HG03469 (cell line): ENCODE measurements around the gene SPATA31C1.
"Not testable (repeated sequence)": the region's sequence is repeated elsewhere in the genome, so short reads cannot be mapped to it uniquely, and the experiment has no call there.

Experiments
- ATAC-seq: cut with Tn5 transposase; IDR thresholded peaks from one replicate; pipeline ENCODE4 v1.9.1; 2021; ENCODE audit warnings: mild to moderate bottlenecking, moderate library complexity, moderate number of reproducible peaks; ENCODE audit not compliant: unreplicated experiment

Gene SPATA31C1

DNA sequence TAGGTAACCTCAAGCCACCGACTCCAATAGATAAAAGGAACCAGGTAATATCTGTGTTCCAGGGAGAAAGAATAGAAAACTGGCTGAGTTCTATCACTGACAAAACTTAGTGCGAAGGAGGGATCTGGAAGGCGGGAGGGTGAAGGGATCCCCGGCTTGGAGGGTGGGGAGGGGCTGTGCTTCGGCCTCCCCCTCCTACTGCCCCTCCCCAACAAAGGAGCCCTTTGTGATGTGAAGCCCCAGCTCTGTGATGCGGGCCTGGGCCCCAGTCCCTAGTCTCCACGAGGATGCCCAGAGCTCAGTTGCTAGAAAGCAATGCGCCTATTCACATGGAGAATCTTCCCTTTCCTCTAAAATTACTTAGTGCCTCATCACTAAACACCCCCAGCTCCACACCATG, at the start of gene SPATA31C1:
Gene SPATA31C1 (plus strand): TSS at position 301 of the 400 bp plus-strand sequence.
- not testable (repeated sequence) for ATAC-seq

DNA sequence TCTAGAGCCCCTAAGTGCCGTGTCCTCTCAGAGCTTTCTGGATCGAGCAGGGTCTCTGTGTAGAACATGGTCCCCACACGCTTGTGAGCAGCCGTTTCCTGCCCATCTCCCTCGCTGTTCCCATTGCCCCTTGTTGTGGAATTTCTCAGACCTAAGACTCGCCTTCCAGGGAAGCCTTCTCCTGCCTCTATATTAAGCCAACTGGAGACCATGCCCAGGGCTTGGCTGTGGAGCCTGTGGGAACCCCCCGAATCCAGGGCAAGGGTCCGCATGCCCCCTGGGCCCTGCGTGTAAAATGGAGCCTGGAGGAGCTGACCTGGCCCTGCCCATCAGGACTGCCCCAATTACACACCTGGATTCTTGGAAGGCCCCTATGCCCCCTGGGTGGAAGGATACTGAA, 49.6 kb upstream of the SPATA31C1 start:
- no peak for ATAC-seq

DNA sequence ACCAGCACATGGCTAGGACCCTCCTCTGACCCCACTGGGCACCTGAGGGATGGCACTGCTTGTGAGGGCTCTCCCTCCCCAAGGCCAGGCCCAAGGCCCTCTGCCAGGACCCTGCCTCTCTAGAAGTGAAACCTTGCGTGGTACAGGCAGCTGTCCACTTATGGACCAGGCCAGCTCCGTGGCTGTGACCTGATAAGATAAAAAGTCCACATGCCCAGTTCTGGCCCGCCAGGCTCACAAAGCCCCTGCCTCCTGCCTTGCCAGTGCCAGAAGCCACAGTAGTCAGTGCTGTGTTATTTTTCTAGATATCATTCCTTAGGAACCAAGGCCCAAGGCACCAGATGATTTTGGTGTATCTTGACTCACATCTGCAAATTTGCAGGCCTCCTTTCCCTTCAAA, 49.1 kb upstream of the SPATA31C1 start:
- ATAC-seq: no peak

DNA sequence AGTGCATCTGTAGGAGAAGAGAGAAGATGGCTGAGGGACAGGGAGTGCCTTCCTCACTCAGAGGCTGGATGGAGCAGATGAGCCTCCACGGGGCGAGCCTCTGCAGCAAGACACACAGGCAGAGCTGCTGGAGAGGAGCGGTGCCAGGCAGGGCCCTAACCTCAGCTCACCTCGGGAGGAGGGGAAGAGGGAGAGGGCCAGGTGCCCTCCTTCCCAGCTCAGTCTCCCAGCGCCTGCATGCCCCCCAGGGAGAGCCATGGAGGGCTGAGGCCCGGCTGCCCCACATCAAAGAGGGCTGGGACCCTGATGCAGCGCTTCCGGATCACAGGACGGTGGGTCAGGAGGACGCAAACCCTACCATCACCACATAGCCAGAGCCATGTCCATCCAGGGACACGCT, 48.7 kb upstream of the SPATA31C1 start:
- no peak for ATAC-seq

DNA sequence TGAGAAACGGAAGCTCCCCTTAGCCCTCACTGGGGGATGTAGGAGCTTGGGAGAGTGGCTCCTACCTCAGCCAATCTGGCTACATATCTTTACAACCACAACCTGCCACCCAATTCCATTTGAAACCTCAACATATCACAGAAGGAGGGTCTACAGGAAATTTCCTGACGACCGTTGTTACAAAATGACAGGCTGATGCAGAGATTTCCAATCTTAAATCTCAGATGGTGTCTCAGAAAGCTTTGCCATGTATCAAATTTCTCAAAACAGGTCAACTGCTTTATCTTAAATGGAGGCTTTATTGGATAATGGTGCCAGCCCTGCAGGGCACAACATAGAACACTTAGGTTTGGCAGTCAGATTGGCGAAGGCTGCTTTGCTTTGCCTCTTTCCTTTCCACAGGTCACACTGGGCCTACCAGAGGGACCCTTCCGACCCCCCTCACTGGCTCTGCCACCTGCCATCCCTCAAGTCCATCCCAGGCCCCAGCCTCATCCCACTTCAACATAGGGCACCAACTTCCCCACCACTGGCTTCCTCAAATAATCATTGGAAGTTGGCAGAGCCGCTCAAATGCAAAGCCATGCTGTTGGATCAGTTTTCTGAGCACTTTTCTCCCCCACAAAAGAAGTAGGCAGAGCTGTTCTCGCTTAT, 46.2 kb upstream of the SPATA31C1 start:
- no peak for ATAC-seq

DNA sequence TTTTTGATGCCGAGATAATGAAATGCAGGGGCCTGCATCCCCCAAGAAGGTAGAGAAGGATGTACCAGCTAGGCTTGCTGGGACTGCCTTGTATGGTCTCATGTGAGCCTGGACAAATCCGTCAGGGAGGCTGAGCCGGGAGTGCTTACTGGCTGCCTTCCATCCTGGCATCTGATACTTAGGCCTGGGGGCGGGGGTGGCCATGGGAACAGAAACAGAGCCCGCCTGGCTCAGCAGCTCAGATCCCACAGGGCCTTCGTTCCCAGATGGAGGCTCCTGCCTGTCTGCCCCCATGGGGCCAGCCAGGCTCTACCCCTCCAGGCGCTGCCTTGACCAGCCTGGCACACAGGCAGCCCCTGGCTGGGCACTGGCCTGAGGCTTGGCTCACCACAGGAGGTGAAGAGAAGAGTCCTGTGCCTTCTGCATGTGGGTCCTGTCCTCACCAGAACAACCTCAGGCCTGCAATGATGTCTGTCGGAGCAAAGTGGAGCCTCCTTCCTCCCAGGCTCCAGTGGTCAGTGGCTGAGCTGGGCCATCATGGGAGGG, 45.6 kb upstream of the SPATA31C1 start:
- ATAC-seq: no peak

DNA sequence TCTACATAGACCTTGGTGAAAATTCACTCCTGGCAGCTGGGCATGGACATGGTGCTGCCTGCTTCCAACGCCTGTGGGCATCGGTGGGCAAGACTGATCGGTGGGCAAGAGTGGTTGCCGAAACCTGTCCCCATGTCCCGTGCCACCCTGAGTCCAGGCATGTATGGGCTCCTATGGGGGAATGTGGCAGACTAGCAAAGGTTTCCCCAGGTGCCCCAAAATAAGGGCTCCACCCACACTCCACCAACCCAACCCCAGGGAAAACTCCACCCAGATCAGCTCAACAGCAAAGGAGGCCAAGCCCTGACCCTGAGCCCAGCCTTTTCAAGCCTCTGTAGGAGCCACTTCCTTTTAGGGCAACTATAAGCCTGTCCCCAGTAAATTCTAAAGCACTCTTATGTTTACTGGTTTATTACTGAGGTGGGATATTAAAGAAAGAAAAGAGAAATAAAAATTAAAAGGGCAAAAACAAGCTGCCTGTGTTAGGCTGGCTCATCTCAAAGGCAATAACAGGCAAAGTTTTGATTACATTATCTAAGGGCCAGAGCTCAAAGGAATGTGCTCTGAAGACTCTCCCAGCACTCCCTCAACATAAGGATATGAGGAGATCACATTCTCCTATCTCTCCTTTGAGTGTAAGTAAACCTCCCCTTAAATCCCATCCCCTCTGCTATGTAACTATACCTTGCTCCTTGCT, 44.0 kb upstream of the SPATA31C1 start:
- ATAC-seq: no peak

DNA sequence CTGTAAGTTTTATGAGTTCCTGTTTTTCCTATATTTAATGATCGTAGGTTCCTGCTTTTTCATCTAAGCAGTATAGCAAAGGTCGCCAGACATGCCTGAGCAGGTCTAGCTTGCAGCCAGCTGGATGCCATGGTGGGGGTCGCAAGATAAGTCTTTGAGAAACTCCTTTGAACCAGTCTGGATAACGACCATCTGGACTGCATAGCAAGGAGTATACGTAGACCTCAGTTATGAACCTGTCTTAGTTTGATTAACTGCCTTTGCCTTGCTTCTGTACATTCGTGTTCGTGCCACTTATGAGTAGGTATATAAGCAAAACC, 43.5 kb upstream of the SPATA31C1 start:
- ATAC-seq: no peak

DNA sequence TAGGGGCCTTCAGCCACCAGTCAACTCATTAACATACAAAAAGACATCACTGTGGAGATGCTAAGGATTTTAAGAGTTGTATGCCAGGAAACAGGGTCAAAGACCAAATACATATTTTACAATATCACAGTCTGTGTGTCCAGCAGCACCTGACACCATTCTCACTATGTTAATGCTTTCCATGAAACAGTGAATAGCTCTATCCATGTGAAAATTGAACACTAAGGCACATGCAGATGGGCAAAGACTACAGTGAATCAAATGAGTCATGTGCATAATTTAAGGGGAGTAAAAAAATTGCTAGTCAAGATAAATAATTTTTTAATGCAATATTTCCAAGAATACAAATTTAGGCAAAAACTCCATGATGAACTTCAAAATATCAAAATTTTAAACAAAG, 42.7 kb upstream of the SPATA31C1 start:
- ATAC-seq: no peak

DNA sequence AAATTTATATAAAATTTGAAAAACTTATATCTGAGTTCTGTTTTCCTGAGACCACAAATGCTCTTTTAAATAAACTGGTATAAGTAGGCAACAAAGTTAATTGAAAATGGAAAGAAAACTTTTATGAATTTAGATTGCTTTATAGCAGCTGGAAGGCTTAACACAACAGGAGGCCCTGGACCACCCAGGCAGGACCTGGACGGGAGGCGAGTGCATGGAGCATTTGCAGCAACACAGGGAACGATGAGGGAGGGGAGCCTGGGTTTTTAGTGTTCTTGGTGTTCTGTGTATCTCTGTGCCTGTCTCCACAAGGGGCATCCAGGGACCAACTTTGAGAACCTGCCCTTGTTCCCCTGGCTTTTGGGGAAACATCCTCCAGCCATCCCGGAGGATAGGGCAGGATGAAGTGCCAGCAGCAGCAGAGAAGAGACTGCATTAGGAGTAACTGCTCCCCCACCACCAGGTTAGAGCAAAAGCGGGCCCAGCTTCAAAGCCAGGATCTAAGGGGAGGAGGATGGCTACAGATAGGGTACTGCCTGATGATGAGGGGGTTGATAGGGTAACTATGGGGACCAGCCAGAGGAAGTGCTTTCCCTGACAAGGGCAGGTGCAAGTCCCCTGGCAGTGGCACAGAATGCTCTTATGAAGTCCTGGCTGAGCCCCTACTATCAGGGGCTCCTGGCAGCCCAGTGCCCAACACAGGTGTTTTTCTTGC, 41.8 kb upstream of the SPATA31C1 start:
- no peak for ATAC-seq

DNA sequence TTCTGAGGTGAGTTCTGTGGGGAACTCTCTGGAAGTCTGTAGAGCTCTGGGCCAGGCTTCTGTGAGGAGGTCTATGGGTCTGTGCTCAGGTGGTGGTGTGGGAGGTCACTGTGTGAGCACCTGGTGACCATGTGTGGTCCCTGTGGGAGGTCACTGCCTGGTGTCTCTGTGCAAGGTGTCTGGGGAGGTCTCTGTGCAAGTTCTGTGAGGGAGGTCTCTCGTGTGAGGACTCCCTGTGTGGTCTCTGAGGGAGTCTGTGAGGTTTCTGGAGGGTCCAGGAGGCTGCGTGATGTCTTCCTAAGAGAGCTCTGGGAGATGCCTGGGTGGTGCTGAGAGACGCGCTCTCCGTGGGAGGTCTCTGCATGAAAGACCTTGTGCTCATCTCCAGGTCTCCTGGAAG, 41.1 kb upstream of the SPATA31C1 start:
- ATAC-seq: no peak

DNA sequence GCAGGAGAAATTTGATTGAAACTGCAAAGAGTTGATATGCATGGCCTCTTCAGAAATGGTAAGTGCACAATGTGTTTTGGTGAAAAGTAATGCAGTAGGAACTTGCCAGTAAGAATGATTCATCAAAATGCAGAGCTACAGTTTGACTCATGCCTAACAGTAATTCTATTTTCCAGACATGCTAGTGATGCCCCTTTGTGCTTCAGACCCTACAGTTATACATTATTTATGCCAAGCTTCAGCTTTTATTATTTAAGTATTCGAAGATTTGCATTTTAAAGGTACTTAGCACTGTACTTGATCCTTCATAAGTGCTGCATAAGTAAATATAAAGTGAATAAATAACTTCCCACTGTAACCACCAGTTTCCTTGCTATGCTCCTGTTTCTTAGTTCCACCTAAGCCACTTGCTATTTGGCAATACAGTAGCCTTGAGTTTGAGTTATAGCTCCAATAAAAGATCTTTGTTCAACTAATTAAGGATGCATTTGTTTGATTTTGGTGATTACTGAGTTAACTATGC, 38.7 kb upstream of the SPATA31C1 start:
- no peak for ATAC-seq

DNA sequence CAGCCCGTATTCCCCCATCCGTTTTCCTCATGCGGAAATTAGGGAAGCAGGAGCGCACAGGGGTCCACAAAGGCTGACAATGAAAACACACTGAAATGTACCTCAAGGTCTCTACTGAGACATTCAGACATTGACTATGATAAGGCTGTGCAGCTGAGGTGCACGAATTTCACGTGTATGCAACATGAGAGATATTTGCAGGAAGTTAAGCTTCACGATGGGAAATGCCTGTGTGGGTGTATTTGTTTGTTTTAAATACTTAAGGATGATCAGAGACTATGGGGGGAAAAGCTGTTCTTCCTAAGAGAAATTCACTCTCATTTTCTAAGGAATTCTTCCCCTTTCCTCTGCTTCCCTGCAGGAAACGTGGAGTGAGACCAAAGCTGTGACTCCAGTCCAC, 37.6 kb upstream of the SPATA31C1 start:
- ATAC-seq: no peak

DNA sequence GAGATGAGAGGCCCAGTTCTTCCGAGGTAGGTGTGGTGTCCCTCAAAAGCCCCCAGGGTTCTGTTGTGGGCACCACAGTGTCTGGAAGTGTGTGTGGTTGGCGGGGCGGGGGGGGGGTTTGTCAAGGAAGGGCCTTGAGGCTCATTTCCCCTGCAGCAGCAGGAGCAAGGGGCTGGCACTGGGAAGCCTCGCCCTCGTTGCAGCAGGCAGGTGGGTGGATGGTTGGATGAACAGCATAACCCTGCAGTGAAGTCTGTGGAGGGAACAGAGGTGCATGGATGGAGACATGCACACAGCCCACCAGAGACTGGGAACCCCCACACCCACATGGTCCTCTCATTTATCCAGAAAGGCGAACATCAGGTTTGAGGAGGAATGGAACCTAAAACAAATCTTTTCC, 37.1 kb upstream of the SPATA31C1 start:
- ATAC-seq: no peak

DNA sequence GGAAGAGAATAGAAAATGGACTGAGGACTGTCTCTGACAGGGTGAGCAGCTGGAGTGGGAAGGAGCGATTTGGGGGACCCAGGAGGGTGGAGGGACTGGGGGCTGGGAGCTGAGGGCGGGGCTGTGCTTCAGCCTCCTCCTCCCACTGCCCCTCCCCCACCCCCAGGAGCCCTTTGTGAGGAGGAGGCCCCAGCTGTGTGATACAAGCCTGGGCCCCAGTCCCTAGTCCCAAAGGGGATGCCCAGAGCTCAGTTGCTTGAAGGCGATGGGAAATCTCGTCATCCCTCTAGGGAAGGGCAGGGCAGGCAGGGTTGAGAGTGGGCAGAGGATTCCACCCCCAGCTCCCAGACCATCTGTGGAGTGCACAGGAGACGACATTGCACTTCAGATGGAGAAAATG, 35.1 kb upstream of the SPATA31C1 start, which contains the start of gene SPATA31E1:
Gene SPATA31E1 (plus strand): TSS at position 251 of the 400 bp plus-strand sequence. CDS start 15 bp downstream, at position 266.
- ATAC-seq: no peak

DNA sequence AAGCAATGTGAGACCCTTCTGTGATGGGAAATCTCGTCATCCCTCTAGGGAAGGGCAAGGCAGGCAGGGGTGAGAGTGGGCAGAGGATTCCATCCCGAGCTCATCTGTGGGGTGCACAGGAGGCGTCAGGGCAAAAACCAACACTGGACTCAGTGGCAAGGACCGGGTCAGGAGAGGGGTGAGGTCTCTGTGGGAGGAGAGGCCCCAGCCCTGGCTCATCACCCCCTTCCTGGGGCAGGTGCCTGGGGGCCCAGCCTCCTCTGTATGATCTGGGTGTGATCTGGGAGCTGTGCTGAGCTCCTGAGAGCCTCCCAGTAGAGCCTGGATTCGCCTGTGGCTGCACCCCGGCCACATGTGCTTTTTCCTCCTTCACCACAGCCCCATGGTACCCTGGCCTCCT, 34.5 kb upstream of the SPATA31C1 start:
- no peak for ATAC-seq

DNA sequence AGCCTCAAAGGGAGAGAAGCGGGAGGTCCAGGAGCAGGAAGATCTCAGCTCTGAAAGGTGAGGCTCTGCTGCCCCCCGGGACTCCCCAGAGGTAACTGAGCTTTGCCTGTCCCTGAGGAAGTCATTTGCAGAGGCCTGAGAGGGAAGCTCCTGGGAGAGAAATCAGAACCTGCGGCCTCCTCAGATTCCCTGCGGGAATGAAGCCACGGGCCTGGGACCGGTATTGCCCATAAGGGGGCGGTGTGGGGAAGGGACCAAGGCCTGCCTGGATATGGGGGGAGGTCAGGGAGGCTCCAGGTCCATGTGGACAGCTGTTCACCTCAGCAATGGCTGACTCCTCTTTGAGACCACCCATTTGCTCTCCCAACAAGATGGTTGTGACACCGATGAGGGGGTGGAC, 33.8 kb upstream of the SPATA31C1 start:
- ATAC-seq: no peak

DNA sequence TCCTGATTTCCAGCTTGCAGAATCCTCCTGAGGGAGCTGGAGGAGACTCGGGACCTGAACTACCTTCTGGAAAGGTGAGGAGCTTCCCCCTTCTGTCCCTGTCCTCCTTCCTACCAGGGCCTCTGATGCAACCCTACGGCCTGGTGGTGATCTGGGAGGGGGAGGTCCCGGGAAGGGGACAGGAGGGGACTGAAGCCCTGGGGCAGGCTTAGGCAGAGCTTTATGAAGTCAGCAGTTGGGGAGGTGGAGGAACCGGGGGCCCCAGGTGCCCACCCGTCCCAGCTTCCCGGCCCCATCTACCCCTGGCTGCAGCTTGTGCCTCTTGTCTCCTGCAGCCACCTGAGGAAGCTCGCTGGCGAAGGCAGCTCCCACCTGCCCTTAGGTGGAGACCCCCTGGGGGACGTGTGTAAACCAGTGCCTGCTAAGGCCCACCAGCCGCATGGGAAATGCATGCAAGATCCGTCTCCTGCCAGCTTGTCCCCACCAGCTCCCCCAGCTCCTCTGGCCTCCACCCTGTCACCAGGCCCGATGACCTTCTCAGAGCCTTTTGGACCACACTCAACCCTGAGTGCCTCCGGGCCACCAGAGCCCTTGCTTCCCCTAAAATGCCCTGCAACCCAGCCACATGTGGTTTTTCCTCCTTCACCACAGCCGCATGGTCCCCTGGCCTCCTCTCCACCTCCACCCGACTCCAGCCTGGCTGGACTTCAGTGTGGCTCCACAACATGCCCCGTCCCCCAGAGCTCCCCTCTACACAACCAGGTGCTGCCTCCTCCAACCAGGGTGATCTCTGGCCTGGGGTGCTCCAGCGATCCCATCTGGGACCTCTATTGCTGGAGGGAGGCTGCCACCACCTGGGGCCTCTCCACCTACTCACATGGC, 32.9 kb upstream of the SPATA31C1 start:
- ATAC-seq: no peak

DNA sequence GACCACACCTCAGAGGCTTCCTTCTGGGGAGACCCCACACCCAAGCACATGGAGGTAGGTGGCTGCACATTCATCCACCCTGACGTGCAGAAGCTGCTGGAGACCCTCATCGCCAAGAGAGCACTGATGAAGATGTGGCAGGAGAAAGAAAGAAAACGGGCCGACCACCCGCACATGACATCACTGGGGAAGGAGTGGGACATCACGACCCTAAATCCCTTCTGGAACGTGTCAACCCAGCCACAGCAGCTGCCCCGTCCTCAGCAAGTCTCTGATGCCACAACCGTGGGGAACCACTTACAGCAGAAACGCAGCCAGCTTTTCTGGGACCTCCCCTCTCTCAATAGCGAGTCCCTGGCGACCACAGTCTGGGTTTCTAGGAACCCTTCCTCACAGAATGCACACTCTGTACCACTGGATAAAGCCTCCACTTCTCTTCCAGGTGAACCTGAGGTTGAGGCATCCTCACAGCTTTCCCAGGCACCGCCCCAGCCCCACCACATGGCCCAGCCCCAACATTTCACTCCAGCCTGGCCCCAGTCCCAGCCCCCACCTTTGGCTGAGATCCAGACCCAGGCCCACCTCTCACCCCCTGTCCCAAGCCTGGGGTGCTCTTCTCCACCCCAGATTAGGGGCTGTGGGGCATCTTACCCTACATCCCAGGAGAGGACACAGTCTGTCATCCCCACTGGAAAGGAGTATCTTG, 32.1 kb upstream of the SPATA31C1 start:
- ATAC-seq: no peak
